Fibroblast of skin of left biceps (primary cell): Measurements from ENCODE around the gene SEMA5A.
A peak's percentile ranks its signal among the peaks of the same experiment; 100 is the strongest.

Experiments
- DNase-seq, 2 experiments: peaks; one replicate each; pipeline ENCODE4 v3.0.0-alpha.2; 2013; ENCODE audit warnings: low read depth in 2 of 2

SEMA5A gene

GRCh38 chr5:9170026-9170425 is 375.8 kb downstream of the SEMA5A start:
- DNase-seq = no peak

- DNase-seq = no peak
Measured at GRCh38 chr5:9169557-9169902, 376.3 kb downstream of the SEMA5A start.

DNA sequence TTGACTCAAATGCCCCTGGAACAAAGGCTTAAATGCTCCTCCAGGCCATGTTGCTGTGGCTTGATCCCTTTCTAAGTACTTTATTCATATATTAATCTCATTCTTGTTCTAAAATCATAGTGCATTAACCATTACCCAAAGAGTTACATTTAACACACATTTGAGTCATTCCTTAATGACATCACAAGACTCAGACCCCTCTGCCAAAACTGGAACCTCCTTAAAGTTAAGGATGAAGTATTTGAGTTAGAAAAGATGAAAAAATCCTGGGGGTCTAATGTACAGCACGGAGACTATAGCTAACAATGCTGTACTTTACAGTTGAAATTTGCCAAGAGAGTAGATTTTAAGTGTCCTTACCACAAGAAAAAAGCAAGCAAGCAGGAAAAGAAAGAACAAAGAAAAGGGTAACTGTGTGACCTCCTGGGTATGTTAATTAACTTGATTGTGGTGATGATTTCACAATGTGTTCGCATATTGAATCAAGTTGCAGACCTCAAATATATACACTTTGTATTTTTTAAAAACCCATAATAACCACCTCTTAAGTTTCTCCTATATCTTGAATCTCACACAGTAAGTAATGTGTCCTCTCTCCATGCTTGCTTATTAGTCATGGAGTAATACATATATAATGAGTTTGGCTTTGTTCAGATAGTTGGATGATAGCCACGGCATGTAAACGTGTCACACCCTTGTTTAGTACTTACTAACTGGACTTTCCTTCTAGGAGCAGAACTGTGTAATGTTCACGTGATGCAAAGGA is 376.9 kb downstream of the SEMA5A start:
- no peak for DNase-seq

GRCh38 chr5:9166202-9167112 is 379.4 kb downstream of the SEMA5A start:
- DNase-seq = no peak

- no peak for DNase-seq
Measured at GRCh38 chr5:9165546-9165945, 380.3 kb downstream of the SEMA5A start.

DNA sequence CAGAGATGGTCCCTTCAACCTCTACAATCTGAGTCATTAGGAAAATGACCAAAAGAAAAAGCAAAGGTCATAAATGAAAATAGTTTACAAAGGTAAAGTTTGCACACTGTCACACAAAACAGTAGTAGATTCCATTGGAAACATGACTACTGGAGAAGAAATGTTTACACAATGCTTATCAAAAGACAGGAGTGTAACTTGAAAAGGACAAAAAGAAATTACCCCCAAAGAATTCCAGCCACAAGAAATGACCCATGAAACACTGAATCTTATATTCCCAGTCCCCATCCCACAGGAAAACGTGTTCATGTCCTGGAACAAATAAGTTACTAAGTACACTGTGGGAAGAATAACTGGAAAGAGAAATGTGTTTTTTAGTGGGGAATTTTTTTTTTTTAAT is 385.1 kb downstream of the SEMA5A start:
- DNase-seq = no peak

GRCh38 chr5:9157811-9158210 is 388.1 kb downstream of the SEMA5A start:
- DNase-seq = no peak

- no peak for DNase-seq
Measured at GRCh38 chr5:9157020-9157419, 388.9 kb downstream of the SEMA5A start.

DNA sequence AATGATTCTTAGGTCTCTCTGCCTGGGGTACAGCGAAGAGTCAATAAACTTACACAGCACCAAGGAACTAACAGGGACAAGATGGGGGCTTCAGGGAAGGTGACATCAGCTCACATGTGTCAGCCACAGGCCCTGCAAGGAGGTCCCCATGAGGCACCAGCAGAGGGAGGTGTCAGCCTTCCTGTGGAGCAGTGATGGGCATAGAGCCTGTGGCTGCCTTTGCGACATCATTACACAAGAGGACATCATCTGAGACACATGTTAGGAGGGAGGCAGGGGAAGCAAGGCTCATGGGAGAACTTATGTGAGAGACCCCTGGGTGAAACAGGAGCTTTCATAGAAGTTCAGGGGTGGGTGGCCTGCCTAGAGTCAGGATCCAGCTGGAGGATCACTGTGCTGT is 389.6 kb downstream of the SEMA5A start:
- DNase-seq = peak in 1 of 2 experiments; percentile 18

GRCh38 chr5:9151684-9152427 is 394.0 kb downstream of the SEMA5A start:
- DNase-seq = no peak

GRCh38 chr5:9149988-9150387 is 395.9 kb downstream of the SEMA5A start:
- DNase-seq = peak; percentile 21 to 34

DNA sequence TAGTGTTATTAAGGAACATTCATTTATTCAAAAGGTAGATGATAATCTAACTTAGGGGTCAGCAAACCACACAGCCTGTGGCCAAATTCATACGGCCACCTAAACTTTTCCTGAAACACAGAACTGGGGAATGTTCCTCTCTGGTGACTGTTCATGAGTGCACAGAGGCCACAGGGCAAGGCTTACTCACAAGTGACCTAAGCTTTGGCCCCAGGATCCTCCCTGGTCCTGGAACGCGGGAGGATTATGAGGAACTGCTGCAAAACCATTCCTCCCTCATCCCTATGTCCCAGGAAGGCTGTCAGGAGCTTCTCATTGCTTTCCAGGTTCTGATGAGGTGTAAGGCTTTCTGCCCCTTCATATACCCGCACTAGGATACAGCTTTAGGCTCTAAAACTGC is 397.6 kb downstream of the SEMA5A start:
- DNase-seq = no peak

GRCh38 chr5:9140711-9141110 is 405.2 kb downstream of the SEMA5A start:
- DNase-seq = no peak

GRCh38 chr5:9140202-9140601 is 405.7 kb downstream of the SEMA5A start:
- DNase-seq = no peak

GRCh38 chr5:9139344-9139743 is 406.5 kb downstream of the SEMA5A start:
- DNase-seq = no peak

GRCh38 chr5:9128136-9128535 is 417.7 kb downstream of the SEMA5A start:
- DNase-seq = no peak

- no peak for DNase-seq
Measured at GRCh38 chr5:9126490-9126889, 419.4 kb downstream of the SEMA5A start.

GRCh38 chr5:9125852-9126251 is 420.0 kb downstream of the SEMA5A start:
- DNase-seq = no peak

DNA sequence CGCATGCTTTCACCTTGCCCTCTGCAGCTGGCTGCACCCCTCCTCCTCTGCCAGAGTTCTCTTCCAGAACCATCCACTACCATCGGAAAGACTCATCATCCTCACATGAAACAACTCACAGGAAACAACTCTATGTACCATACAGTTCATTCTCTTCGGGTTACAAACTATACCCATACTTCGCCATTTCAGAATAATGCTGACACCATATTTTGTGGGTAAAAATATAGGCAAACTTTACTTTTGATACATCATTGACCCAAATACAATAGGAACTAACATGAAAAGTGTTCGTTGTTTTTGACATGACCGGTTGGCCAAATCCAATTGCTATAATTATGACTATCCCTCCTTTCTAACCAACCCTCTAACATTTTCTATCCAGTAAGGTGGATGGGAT is 421.0 kb downstream of the SEMA5A start:
- no peak for DNase-seq

DNA sequence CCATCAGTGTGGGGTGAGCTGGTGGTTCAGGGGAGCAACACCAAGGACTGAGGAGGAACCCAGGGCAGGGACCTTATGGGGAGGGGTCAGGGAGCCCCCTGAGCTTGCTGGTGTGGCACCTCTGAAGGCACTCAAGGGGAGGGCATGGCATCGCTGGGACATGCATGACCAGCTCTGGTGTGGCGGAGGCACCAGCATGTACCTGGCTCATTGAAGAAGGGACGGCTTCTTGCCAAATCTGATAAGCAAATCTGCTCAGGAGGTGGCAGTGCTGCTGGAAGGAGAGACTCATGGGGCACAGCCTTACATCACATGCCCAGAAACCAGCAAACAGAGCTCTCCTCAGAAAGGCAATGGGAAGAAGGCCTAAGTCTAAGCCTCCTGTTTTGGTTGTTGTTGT is 421.8 kb downstream of the SEMA5A start:
- no peak for DNase-seq

- DNase-seq = no peak
Measured at GRCh38 chr5:9122528-9122927, 423.3 kb downstream of the SEMA5A start.

- no peak for DNase-seq
Measured at GRCh38 chr5:9121597-9121996, 424.3 kb downstream of the SEMA5A start.
